DND-41 (cell line): ENCODE results near the gene ASIP.

Experiments
- EZH2 ChIP-seq: IDR thresholded peaks from 3 replicates; pipeline ENCODE4 v1.6.1; 2012; ENCODE audit warnings: borderline replicate concordance, low read depth, mild to moderate bottlenecking, moderate library complexity, low read length, inconsistent platforms; ENCODE audit not compliant: severe bottlenecking
- TF ChIP-seq, protein P1 (sequence below): IDR thresholded peaks from 2 replicates; pipeline ENCODE4 v1.5.1; 2012; ENCODE audit warnings: borderline replicate concordance, low read length, moderate library complexity, mild to moderate bottlenecking; ENCODE audit not compliant: poor library complexity, severe bottlenecking; ENCODE audit errors: extremely low read depth

DNA sequence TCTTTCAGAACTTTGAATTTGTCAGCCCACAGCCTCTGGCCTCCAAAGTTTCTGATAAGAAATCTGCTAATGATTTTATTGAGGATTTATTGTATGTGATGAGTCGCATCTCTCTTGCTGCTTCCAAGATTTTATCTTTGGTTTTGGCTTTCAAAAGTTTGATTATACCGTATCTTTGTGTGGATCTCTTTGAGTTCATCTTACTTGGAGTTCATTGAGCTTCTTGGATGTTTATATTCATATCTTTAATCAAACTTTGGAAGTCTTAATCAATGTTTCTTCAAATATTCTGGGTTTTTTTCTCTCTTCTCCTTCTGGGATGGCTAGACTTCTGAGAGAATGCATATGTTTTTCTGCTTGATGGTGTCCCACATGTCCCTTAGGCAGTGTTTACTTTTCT is 3.3 kb upstream of the ASIP start:
- TF ChIP-seq, protein P1, sequence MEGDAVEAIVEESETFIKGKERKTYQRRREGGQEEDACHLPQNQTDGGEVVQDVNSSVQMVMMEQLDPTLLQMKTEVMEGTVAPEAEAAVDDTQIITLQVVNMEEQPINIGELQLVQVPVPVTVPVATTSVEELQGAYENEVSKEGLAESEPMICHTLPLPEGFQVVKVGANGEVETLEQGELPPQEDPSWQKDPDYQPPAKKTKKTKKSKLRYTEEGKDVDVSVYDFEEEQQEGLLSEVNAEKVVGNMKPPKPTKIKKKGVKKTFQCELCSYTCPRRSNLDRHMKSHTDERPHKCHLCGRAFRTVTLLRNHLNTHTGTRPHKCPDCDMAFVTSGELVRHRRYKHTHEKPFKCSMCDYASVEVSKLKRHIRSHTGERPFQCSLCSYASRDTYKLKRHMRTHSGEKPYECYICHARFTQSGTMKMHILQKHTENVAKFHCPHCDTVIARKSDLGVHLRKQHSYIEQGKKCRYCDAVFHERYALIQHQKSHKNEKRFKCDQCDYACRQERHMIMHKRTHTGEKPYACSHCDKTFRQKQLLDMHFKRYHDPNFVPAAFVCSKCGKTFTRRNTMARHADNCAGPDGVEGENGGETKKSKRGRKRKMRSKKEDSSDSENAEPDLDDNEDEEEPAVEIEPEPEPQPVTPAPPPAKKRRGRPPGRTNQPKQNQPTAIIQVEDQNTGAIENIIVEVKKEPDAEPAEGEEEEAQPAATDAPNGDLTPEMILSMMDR = no peak
- no peak for TF ChIP-seq EZH2
